HG02870 (cell line): ENCODE measurements around the gene C9orf43.
"Not testable (repeated sequence)": the region's sequence is repeated elsewhere in the genome, so short reads cannot be mapped to it uniquely, and the experiment has no call there.

ENCODE experiments used
- ATAC-seq: cut with Tn5 transposase; IDR thresholded peaks from one replicate; pipeline ENCODE4 v1.9.1; 2021; ENCODE audit warnings: mild to moderate bottlenecking, moderate library complexity; ENCODE audit not compliant: unreplicated experiment

C9orf43 gene

GRCh38 chr9:113410207-113410864 lies at the start of gene C9orf43, which contains the start of gene POLE3:
TSS of gene C9orf43 (plus strand) at chr9:113410747. CDS start at chr9:113413494, 2,747 bp downstream.
TSS of gene POLE3 (minus strand) at chr9:113410675. CDS start at chr9:113410293, 382 bp downstream.
- peak; percentile 91 for ATAC-seq

- no peak for ATAC-seq
Observed at GRCh38 chr9:113361304-113362018, 49.1 kb upstream of the C9orf43 start.

GRCh38 chr9:113363336-113363735 lies 47.2 kb upstream of the C9orf43 start:
- no peak for ATAC-seq

- ATAC-seq = no peak
Observed at GRCh38 chr9:113364951-113365350, 45.6 kb upstream of the C9orf43 start.

- ATAC-seq = not testable (repeated sequence)
Observed at GRCh38 chr9:113365652-113366051, 44.9 kb upstream of the C9orf43 start.

GRCh38 chr9:113368348-113368981 lies 42.1 kb upstream of the C9orf43 start:
- no peak for ATAC-seq

GRCh38 chr9:113368982-113369854 lies 41.3 kb upstream of the C9orf43 start:
- ATAC-seq = no peak

- ATAC-seq = no peak
Observed at GRCh38 chr9:113369855-113370140, 40.7 kb upstream of the C9orf43 start.

- ATAC-seq = no peak
Observed at GRCh38 chr9:113370806-113371325, 39.7 kb upstream of the C9orf43 start.

GRCh38 chr9:113372059-113372458 lies 38.5 kb upstream of the C9orf43 start:
- no peak for ATAC-seq

- ATAC-seq = no peak
Observed at GRCh38 chr9:113373256-113373655, 37.3 kb upstream of the C9orf43 start.

GRCh38 chr9:113373676-113374392 lies 36.7 kb upstream of the C9orf43 start:
- ATAC-seq = no peak

- no peak for ATAC-seq
Observed at GRCh38 chr9:113375057-113376023, 35.2 kb upstream of the C9orf43 start.

- ATAC-seq = peak; percentile 69
Observed at GRCh38 chr9:113376634-113377567, 33.6 kb upstream of the C9orf43 start, which contains the start of gene HDHD3. TSS of gene HDHD3 (minus strand) at chr9:113376986. CDS start at chr9:113374354, 2,632 bp downstream.

- ATAC-seq = not testable (repeated sequence)
Observed at GRCh38 chr9:113379094-113379828, 31.3 kb upstream of the C9orf43 start.

GRCh38 chr9:113379829-113380210 lies 30.7 kb upstream of the C9orf43 start:
- ATAC-seq = not testable (repeated sequence)

- no peak for ATAC-seq
Observed at GRCh38 chr9:113380869-113381378, 29.6 kb upstream of the C9orf43 start.
